Sigmoid colon (tissue), 4 donors: Measurements from ENCODE around the gene CSTF1.

Experiments used
- EP300 ChIP-seq, 4 donors: sonication (generic); formaldehyde crosslinking; IDR thresholded peaks; one replicate each; pipeline ENCODE4 v1.6.1; 2017; ENCODE audit warnings: antibody characterized with exemption in 4 of 4
- POLR2A ChIP-seq, 2 donors: fragments of 450-650 bp; IDR thresholded peaks; one replicate each; pipeline ENCODE4 v1.6.1; 2016; ENCODE audit warnings: antibody characterized with exemption in 2 of 2, mild to moderate bottlenecking in 2 of 2, moderate library complexity in 2 of 2
- POLR2AphosphoS5 ChIP-seq, 4 donors: sonication (generic); formaldehyde crosslinking; IDR thresholded peaks; one replicate each; pipeline ENCODE4 v1.6.1; 2017; ENCODE audit warnings: antibody characterized with exemption in 4 of 4
- TF ChIP-seq, protein P1 (sequence below), 4 experiments: fragments of 450-650 bp in 3 of 4; fragments of 200-600 bp in 1 of 4; IDR thresholded peaks; one replicate each; pipeline ENCODE4 v1.5.1; 2016 to 2019; ENCODE audit warnings: antibody characterized with exemption in 4 of 4, mild to moderate bottlenecking in 3 of 4, moderate library complexity in 2 of 4

DNA sequence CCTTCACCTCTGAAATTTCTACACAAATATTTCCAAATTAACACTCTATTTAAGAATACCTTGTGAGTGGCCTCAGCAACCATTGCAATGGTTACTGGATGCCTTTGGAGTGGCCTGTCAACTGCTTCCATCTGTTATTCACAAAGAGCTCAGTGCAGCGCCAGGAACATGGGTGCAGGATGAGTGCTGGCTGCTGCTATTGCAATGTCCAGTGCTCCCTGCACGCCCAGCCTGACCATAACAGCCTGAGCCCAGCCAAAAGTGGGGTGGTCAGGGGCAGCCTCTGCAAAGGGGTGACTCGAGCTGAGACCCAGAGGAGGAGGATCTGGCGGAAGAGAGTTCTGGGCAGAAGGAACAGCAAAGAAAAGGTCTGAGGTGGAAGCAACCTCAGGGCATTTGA lies 38.0 kb downstream of the CSTF1 start:
- TF ChIP-seq, protein P1, sequence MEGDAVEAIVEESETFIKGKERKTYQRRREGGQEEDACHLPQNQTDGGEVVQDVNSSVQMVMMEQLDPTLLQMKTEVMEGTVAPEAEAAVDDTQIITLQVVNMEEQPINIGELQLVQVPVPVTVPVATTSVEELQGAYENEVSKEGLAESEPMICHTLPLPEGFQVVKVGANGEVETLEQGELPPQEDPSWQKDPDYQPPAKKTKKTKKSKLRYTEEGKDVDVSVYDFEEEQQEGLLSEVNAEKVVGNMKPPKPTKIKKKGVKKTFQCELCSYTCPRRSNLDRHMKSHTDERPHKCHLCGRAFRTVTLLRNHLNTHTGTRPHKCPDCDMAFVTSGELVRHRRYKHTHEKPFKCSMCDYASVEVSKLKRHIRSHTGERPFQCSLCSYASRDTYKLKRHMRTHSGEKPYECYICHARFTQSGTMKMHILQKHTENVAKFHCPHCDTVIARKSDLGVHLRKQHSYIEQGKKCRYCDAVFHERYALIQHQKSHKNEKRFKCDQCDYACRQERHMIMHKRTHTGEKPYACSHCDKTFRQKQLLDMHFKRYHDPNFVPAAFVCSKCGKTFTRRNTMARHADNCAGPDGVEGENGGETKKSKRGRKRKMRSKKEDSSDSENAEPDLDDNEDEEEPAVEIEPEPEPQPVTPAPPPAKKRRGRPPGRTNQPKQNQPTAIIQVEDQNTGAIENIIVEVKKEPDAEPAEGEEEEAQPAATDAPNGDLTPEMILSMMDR (IDR thresholded peaks at IDR 0.05) = no peak
- TF ChIP-seq POLR2A (IDR thresholded peaks at IDR 0.05) (no peak), EP300 (IDR thresholded peaks at IDR 0.05) (no peak), POLR2AphosphoS5 (IDR thresholded peaks at IDR 0.05) (no peak)
